ENCODE measurements around the gene L2HGDH. TPM values are rescaled to one million over a fixed set of nuclear protein-coding genes. Genes with fewer than 3 reads are reported as not detected.

L2HGDH gene
- total and polyA plus RNA-seq, 2 of the 4 experiments (the other 2 are of a cell fraction), result 3.1 to 3.8 TPM

- H3K9me3 ChIP-seq (ENCODE audit: control insufficient read depth, insufficient read depth, low read length), result no peaks in the 10 kb centered on the region
- peak overlapping the region; percentile 49; the same call in 1 of the 2 replicates for H2BK20ac ChIP-seq (ENCODE audit: low read depth, low read length)
- H3K9ac ChIP-seq (ENCODE audit: low read depth, low read length), result peak overlapping the region; percentile 11; the same call in 1 of the 2 replicates
- in situ Hi-C loops (cut with MboI; ENCODE audit: low sequenced_read_pairs), result no loop called here
- ATAC-seq (ENCODE audit: low read depth), result peak; percentile 48
- no peak overlapping the region for H2AK9ac ChIP-seq (replicated peaks; ENCODE audit: low read depth, low read length, poor library complexity)
- H3K27me3 ChIP-seq (ENCODE audit: control insufficient read depth, insufficient read depth, low read length), result no peaks in the 10 kb centered on the region
- DNase-seq, result peak; percentile 20
- peak overlapping the region; percentile 16; the same call in 1 of the 2 replicates for H3K4ac ChIP-seq (ENCODE audit: low read depth, low read length)
- H4K20me1 ChIP-seq (ENCODE audit: insufficient read depth, low read length), result no peaks in the 10 kb centered on the region
- no peaks in the 10 kb centered on the region; a peak in 1 of 4 replicates for H3K79me1 ChIP-seq (ENCODE audit: low read depth in 1 of 2, low read length in 2 of 2)
- H3K27ac ChIP-seq (ENCODE audit: insufficient read depth, low read length), result peak overlapping the region; percentile 15; the same call in 1 of the 2 replicates
- CTCF ChIA-PET, result no interaction called here
- H4K5ac ChIP-seq (ENCODE audit: low read depth, low read length), result no peak overlapping the region
- H3K14ac ChIP-seq (replicated peaks; ENCODE audit: low read depth, low read length), result no peak overlapping the region; the same call in 1 of the 2 replicates
- H3K9me1 ChIP-seq (ENCODE audit: insufficient read depth, low read length), result no peaks in the 10 kb centered on the region; the same call in 1 of the 2 replicates
- no peak overlapping the region; a peak in 1 of 4 replicates for H4K8ac ChIP-seq (ENCODE audit: low read depth in 2 of 2, low read length in 2 of 2)
- no peaks in the 10 kb centered on the region for H3K36me3 ChIP-seq (ENCODE audit: control insufficient read depth, insufficient read depth, low read length)
- H3K23ac ChIP-seq (ENCODE audit: low read depth, low read length), result no peak overlapping the region; the same call in 1 of the 2 replicates
- peak overlapping the region; percentile 56 for H2BK5ac ChIP-seq (ENCODE audit: low read depth, low read length, poor library complexity, severe bottlenecking)
- H2BK15ac ChIP-seq (ENCODE audit: low read depth, low read length), result no peak overlapping the region
- no peak overlapping the region for H3K18ac ChIP-seq (ENCODE audit: low read depth, low read length)
- H3K4me1 ChIP-seq (ENCODE audit: control insufficient read depth, insufficient read depth, low read length), result peaks cover 6% of the 10 kb centered on the region
- BruUV-seq (replicated peaks), result no TSS peak
- H2AK5ac ChIP-seq (ENCODE audit: low read depth, low read length), result no peak overlapping the region
- dilution Hi-C loops (cut with HindIII; ENCODE audit: low sequenced_read_pairs, unreplicated experiment), result no loop called here
- H3K4me3 ChIP-seq (ENCODE audit: insufficient read depth, low read depth, low read length), result no peak overlapping the region
- H2BK120ac ChIP-seq (ENCODE audit: low read depth, low read length), result peak overlapping the region; percentile 57
- no peak overlapping the region for H2AFZ ChIP-seq (replicated peaks; ENCODE audit: low read length, poor library complexity)
- H4K91ac ChIP-seq (ENCODE audit: insufficient read depth, low read depth, low read length), result peak overlapping the region; percentile 26; the same call in 1 of the 2 replicates
- TF ChIP-seq ELK1 (IDR thresholded peaks at IDR 0.05; ENCODE audit: borderline replicate concordance, low read depth, low read length), result no peak
- TF ChIP-seq RAD21 (IDR thresholded peaks at IDR 0.05; ENCODE audit: low read length), result no peak
- no peak for TF ChIP-seq CEBPB (IDR thresholded peaks at IDR 0.05; ENCODE audit: low read depth, low read length)
- TF ChIP-seq CTCF (conservative IDR thresholded peaks at IDR 0.05; ENCODE audit: low read depth, low read length), result no peak
- intact Hi-C loops (cut with micrococcal nuclease), result no loop called here
- POLR2A ChIA-PET (ENCODE audit: unreplicated experiment), result interaction anchor here (0.6 to 0.7 kb wide), 3 partner anchors 17 to 40 kb away, joined by 3 to 5 read pairs (median 3); no protein-coding TSS in a partner anchor
- no peak overlapping the region for H3K56ac ChIP-seq (ENCODE audit: extremely low read depth, insufficient read depth, low read length)
- WGBS, 2 experiments (ENCODE audit: extremely low coverage in 2 of 2, insufficient read length in 1 of 2), result no CpG with 5 or more reads among the region's 4 CpGs
- peak overlapping the region; percentile 15; the same call in 1 of the 2 replicates for H3K4me2 ChIP-seq (ENCODE audit: low read depth, low read length)
Observed at GRCh38 chr14:50353126-50353525, 41.1 kb upstream of the L2HGDH start.

Data from IMR-90 (cell line).